GM12872 (cell line): Measurements from ENCODE around the gene GSK3B.

Experiments
- CTCF ChIP-seq: IDR thresholded peaks from 3 replicates; pipeline ENCODE4 v1.5.1; 2011; ENCODE audit warnings: low read depth, mild to moderate bottlenecking, low read length, moderate library complexity; ENCODE audit not compliant: insufficient read depth

The GSK3B gene

GRCh38 chr3:120021523-120021922 is 72.7 kb downstream of the GSK3B start:
- TF ChIP-seq CTCF: no peak

GRCh38 chr3:120018299-120018698 is 75.9 kb downstream of the GSK3B start:
- no peak for TF ChIP-seq CTCF

- TF ChIP-seq CTCF: no peak
Observed at GRCh38 chr3:120017692-120018091, 76.6 kb downstream of the GSK3B start.

- no peak for TF ChIP-seq CTCF
Observed at GRCh38 chr3:120013481-120013880, 80.8 kb downstream of the GSK3B start.

- TF ChIP-seq CTCF: no peak
Observed at GRCh38 chr3:119998166-119998565, 96.1 kb downstream of the GSK3B start.

DNA sequence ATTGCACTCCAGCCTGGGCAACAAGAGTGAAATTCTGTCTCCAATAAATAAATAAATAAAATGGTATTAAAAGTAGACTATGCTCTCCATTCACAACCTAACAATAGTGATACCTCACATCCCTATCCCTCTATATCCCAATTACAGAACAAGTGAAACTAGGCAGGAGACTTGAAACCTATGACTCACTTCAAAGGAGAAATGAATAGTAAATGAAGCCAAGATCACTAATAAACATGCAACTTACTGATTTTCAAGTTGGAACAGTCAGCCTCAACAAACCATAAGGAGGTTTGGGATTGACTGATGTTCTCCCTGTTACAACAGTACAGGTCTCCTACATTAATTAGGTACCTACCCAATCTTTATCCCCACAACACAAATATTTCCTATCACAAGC is 103.4 kb downstream of the GSK3B start:
- no peak for TF ChIP-seq CTCF

- no peak for TF ChIP-seq CTCF
Observed at GRCh38 chr3:119989981-119990655, 104.1 kb downstream of the GSK3B start.
